Activated effector memory CD4-positive, alpha-beta T cell treated with anti-CD3 and anti-CD28 coated beads, Interleukin-2, amount 50 U/mL, for 16 hours (primary cell): ENCODE results near the gene CMTM8.
"Not testable (repeated sequence)": the region's sequence is repeated elsewhere in the genome, so short reads cannot be mapped to it uniquely, and the experiment has no call there.

ENCODE experiments used
- DNase-seq: peaks from one replicate; pipeline ENCODE4 v3.0.0-alpha.2; 2020

Gene CMTM8

DNA sequence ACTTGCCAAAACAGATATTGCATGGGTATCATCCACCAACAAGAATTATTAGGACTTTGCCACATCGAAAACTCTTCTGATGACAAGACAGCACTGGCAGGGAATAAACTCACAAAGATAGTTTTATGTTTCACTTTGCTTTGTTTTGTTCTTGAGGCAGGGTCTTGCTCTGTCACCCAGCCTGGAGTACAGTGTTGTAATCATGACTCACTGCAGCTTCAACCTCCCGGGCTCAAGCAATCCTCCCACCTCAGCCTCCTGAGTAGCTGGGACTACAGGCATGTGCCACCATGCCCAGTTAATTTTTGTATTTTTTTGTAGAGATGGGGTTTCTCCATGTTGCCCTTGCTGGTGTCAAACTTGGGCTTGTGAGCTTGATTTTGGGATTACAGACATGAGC, 151.1 kb downstream of the CMTM8 start:
- not testable (repeated sequence) for DNase-seq

DNA sequence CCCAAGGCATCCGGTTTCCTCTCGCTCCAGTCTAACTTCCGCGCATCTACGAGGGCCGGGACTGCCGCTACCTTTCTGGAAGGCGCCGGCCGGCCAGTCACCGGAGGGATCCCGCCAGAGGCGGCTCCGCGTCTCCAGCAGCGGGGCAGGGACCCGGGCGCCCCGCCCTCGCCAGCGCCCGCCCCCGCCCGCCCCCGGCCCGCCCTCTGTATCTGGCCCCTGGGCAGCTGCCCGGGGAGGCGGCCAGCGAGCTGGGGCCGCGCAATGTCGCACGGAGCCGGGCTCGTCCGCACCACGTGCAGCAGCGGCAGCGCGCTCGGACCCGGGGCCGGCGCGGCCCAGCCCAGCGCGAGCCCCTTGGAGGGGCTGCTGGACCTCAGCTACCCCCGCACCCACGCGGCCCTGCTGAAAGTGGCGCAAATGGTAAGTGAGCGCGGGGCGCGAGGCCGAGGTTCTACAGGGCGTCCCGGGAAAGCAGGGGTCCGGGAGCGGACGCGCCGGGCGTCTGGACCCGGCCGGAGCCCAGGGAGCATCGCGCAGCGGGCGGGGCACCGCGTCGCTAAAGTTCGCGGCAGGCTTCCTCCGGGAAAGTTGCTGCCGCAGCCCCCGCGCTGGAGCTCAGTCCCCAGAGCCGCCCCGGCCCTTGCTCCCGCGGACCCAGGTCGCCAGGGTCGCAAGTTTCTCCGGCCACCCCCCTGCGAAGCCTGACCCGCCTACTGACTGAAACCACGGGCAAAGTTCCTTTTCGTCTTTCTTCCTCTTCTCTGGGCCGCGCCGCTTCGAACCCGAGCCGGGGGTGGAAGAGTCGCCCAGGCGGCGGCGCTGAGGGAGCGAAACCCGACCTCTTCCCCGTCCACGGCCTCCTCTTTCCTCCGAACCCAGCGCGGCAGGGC, 153.4 kb downstream of the CMTM8 start, which contains the start of gene CMTM7:
Gene CMTM7, plus strand, starts transcription at position 211 of the 893 bp plus-strand sequence. Its CDS starts 54 bp downstream, at position 265.
- peak; percentile 87 for DNase-seq

DNA sequence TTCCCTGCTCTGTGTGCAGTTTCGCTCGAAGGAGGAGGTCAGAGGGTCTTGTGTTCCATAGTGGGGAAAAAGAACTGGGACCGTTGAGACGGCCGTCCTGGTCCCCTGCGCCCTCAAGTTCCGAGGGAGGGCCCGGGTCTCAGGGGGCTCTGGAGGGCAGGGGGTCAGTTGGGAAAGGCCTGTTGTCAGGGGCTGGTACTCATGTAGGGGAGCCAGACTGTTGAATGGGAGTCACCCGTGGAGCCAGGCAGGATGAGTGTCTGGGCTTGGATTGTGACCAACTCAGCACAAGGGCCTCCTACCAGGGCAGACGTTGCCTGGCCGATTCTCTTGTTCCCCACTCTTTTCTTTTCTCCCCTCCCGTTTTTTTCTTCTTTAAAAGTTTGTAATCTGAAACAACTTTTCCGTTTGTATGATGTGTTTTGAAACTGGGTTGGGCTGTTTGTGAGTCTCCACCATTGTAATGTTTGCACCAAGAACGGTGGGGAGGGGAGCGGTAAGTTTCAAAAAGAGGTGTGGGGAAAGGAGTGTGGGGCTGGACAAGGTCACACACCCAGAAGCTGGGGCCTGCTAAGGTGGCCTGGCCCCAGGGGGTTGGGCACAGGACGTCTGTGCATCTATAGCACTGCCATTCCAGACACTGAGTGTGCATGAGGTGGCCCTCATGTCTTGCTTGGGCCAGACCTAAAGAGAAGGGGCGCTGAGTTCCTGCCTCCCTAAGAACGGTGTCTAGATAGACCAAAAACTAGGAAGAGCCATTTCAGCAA, 154.2 kb downstream of the CMTM8 start:
- DNase-seq = peak; percentile 73

DNA sequence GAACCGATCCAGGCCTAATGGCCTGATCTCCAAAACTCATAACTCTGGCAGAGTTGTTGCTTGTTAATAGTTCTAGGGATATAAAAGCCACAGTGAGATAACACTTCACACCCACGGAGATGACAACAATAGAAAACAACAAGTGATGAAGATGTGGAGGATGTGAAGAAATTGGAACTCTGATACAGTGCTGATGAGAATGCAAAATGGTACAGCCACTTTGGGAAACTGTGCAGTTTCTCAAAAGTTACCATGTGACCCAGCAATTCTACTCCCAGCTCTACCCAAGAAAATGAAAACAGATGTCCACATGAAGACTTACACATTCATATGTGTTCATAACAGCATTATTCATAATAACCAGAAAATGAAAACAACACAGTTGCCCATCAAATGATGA, 157.0 kb downstream of the CMTM8 start:
- no peak for DNase-seq

DNA sequence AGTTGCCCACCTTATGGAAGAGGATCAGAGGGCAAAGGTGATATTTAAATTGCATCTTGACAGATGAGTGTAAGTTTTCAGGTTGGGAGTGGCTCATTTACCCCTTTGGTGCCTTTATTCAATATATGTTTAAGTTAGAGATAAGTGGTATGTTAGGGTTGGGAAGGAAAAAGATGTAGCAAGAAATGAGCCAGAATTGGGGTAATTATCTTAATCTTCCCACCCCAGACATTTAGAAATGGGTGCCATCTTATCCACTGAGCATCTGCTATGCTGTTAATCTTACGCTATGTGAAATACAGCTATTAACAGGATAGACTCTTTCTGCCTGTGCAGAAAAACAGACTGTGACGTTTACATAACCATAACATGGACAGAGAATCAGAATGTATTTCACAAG, 159.5 kb downstream of the CMTM8 start:
- DNase-seq = no peak

DNA sequence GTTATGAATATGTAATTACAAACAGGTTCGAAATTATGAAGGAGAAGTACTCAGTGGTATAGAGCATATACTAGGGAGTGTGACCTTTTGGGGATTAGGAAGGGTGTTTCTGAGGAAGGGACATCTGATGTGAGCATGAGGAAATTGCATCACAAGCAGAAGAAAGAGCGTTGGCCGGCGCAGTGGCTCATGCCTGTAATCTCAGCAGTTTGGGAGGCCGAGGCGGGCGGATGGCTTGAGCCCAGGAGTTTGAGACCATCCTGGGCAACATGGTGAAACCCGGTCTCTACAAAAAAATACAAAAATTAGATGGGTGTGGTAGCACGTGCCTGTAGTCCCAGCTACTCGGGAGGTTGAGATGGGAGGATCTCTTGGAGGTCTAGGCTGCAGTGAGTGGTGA, 160.1 kb downstream of the CMTM8 start:
- DNase-seq = no peak

DNA sequence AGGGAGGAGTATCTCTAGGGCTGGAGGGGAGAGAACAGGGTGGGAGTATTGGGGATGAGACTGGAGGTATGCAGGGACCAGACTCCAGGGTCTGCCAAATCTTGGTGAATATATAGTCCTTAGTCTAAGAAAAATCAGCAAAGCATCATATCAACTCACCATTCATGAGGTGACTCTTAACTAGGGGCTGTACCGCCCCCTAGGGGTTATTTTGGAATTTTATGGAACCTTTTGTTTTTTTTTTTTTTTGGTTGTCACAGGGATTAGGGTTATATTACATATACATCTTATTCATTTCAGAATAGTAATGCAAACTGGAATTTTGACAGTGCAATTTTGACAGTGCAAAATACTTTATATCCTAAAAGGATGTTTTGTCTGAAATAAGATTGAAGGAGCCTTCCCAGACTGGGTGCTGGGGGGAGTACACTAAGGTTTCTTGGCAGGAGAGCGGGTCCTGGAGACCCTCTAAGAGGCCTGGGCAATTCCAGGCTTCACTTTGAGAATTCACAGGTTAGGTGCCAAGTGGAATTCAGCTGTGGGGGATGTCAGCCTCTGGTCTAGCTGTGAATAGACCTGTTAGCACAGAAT, 160.6 kb downstream of the CMTM8 start:
- no peak for DNase-seq

DNA sequence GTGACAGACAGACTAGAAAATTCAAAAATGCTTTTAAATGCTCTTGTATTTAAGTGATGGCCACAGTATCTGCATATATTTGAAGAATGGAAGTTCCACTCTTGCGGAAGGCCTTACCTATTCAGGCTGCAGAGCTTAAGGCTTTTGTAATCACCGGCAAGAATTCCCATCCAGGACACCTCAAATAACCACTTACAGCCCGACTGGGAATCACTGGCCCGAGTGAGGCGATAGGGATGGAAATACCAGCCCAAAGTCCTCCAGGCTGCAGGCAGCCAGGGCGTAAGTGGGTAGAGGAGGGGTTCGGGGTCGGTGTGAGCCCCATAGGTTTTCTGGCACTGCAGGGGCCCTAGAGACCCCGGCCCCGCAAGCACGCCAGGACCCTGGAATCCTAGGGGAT, 162.6 kb downstream of the CMTM8 start:
- DNase-seq = no peak

DNA sequence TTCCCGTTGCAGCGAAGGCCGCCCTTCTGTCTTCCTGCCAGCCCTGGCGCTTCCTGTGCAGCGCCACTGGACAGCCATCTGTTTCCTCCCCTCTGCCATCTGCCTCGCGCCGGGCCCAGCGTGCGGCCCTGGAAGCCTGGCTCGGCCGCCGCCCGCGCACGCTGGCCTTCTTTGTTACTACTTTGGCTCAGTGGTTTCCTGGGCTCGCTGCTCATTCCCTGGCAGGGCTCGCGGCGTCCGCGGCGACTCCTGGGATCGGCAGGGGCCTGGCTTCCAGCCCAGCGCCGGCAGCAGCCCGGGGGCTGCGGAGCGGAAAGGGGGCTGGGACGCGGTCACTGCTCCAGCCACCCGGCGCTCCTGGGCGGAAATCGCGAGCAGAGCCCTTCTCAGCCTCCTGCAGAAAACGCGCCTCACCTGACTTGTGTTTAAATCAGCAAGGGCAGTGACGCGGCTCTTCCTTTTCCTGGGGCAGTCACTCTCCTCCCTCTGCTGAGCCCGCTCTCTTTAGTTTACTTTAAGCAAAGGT, 163.1 kb downstream of the CMTM8 start:
- DNase-seq = peak; percentile 84

DNA sequence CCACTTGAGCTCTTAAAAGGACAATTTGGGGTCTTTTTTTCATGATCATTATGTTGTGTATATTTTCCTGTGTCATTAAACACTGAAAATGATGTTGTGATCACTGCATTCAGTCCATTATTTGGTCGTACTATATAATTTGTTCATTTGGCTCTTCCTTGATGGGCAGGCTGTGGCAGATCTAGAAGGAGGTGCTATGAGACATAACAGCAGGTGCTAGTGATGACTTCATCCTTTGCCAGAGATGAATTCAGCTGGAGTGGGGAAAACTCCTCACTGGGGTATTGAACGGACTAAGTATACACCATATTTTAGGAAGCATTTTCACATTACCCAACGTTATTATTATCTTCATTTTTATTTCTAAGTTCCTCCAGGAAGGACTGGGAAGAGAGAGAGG, 165.2 kb downstream of the CMTM8 start:
- no peak for DNase-seq

DNA sequence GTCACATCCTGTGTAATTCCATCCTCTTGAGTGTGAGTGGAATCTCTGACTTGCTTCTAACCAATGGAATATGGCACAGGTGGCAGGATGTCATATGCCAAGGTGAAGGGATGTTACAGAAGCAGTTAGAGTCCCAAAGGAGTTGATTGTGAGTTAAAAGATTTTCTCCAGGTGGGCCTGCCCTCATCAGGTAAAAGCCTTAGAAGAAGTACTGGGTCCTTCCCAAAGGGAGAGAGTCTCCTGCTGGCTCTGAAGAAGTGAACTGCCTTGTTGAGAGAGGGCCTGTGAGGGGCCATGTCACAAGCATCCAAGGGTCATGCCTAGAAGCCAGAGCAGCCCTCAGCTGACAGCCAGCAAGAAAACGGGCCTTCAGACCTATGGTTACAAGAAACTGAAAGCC, 166.2 kb downstream of the CMTM8 start:
- no peak for DNase-seq

DNA sequence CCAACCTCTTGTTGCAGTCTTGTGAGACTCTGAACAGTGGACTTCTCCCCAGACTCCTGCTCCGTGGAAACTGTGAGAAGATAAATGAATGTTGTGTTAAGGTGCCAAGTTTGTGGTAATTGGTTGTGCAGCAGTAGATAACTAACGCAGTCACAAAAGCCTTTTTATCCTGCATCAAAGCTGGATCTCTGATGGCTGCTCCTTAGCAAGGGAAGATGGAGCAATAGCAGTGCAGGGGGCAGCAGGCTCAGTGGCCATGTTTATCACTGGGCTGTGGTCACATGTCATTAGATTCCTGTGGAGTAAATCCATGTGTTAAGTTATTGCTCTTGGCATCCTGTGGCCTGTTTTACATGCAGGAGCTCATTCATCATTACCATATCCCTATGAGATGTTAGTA, 166.7 kb downstream of the CMTM8 start:
- no peak for DNase-seq

DNA sequence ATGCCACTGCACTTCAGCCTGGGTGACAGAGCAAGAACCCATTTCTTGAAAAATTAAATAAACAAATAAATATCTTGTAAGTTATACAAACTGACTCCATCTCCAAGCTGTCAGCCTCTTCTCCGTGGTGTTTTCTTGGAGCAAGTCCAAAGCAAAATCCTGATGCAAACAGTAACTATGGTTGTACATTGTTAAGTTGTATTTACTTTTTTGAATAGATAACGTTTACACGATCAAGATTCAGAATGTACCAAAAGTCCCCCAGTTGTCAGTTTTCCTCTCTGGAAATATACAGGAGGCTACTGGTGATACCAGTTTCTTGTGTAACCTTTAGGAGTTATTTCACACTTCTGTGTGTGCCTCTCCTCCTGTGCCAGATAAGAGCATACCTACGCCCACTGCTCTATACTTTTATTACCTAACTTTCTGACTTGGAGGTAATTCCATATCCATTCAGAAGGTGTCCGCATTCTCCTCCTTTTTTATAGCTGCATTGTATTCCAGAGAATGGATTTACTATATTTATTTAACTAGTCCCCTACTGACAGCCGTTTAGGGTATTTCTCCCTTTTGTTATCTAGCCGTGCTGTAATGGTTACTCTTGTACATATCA, 167.3 kb downstream of the CMTM8 start:
- no peak for DNase-seq

DNA sequence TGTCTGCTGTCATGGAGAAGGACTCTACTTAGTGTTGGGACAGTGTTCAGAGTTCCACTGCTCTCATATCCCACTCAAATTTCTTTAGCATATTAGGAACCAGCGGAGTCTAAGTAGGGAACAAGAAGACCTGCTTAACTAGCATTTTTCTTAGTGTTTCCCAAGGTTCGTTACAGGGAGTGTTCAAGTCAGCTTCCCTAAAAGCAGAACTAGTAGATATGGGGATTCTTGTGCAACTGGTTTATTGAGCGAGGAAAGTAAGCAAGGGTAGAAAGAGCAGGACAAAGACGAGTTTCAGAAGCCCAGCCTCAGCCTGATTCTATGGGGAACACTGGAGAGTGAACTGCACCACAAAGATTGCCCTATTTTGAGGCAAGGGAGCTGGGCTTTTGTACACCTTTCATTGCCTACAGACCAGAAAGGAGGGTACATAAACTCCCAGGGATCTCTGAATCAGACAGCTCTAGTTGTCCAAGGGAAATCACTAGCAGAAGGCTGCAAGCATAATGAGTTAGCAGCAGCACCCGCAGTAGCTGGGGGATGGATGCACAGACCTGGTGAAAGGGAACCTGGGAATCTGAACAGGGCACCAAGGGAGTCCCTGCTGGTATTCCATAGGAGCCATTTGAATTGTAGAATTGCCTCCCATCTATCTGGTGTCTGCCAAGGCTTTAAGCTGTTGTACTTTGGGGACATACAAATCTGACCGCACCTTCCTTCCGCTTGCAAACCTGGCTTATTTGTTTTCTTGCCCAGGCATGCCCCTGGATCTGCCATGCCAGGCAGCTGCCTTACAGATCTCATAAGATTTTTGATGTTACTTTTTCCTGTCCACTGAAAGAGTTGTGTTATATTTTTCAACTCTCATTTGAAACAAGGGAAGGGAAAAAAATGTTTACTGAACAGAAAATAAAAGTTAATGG, 168.3 kb downstream of the CMTM8 start:
- DNase-seq = no peak

DNA sequence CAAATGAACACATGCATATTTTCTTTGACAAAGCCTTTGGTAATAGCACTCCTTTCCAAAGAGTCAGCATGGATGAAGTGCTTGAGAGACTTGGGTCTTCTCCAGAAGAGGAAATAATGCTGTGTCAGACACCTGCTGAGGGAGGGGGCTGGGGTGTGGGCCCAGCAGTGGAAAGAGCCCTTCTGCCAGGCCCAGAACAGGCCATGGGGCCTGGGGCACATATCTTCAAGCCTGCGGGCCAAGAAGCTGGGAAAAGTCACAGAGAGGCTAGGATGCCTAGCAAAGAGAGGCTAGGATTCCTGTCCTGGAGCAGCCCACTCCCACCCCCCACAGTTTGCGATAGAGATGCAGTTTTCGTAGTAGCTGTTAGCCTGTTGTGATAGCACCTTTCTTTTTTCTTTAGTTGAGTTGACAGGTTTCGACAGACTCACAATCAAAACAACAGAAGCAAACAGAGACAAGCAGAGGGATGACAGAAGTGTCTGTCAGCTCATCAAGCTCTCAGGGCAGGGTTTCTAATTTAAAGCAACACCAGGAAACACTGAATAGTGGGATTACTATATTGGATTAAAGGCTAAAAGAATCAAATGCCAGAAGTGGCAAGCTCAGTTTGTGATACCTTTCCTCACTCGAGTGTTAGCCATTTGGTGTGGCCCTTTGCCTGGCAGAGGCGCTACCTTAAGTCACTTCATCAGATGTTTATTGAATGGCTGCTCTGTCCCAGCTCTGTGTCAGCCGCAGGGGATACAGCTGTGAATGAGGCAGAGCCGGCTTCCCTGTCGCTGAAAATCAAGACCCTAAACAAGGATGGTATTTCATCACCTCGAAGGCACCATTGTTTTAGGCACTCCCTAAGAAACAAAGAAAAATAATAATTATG, 172.1 kb downstream of the CMTM8 start:
- DNase-seq = no peak

DNA sequence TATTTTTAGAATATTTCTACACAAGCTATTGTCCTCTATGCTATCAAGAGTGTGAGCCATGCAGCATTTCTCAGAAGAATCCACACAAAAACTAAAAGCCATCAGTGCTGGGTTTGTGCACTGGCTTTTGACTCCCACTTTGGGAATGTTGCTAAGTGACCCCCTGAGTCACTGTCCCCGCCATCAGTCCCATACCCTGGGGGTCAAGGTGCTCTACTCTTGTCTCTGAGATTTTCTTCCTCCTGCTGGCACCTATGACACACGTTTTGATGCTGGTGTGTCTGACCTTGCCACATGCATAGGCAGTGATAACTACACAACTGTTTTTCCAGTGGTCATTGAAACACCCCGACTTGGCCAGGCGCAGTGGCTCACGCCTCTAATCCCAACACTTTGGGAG, 173.0 kb downstream of the CMTM8 start:
- DNase-seq = no peak

DNA sequence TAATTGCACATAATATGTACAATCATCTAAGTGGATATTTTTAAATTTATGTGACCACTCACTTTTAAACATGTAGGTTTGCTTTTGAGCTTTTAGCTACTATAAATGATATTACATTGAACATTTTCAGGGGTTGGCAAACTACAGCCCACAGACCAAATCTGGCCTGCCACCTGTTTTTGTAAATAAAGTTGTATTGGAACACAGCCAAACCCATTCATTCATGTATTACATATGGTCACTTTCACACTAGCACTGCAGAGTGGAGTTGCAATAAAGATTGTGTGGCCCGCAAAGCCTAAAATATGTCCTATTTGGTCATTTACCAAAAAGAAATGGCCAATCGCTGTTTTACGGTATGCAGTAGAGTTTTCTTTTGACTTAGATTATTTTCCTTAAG, 174.4 kb downstream of the CMTM8 start:
- no peak for DNase-seq

DNA sequence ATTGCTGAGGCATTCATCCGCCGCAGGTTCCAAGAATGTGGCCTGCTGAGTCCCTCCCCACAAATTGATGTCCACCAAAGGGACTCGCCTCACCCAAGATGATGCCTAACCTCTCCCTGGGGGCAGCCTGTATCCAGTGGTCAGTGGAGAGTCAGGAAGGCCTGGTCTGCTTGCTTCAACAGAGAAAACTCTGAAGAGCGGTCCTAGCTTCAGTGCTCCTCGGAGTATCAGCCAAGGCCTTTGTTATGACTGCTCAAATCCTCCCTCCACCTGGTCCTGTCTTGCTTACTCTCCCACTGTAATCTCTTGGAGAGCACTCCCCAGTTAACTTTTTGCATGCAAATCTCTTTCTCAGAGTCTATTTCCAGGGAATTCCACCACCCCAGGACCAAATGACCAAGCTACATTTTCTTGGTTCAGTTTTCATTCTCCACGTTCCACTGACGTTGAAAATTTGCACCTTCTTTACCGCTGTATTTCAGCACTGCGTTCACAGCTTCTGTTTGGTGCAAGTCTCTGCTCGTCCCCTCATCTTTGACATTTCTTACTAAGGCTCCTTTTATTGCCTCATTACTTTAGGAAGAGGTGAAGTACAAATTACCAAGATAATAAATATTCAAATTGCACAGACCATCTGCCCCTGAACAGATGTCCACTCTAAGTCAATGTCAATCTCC, 175.5 kb downstream of the CMTM8 start:
- DNase-seq = no peak

DNA sequence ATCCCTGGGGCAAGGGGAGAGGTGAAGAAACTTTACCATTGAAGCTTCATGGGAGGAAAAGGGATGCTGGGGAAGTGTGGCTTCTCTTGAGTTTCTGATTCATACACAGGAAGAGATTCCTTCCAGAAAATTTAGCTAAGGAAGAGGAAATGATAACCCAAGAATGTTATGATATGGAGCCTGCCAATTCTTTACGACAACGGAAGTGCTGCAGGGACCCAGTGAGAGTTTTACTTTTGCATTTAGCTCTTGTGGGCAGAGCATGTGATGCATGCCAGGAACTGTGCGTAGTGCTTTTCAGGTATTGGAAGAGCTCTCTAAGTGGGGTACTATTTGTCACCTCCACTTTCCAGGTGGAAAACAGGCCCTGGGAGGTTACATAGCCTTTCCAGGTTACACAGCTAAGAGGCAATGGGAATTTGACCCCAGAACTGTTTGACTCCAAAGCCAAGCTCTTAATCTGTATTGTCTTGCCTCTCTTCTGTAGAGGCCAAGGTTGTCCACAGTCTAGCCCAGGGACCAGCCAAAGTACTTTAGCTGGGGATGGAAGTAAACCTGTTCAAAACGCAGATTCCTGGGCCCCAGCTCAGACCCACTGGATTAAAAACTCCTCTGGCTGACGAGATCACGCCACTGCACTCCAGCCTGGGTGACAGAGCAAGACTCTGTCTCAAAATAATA, 176.2 kb downstream of the CMTM8 start:
- peak; percentile 75 for DNase-seq

DNA sequence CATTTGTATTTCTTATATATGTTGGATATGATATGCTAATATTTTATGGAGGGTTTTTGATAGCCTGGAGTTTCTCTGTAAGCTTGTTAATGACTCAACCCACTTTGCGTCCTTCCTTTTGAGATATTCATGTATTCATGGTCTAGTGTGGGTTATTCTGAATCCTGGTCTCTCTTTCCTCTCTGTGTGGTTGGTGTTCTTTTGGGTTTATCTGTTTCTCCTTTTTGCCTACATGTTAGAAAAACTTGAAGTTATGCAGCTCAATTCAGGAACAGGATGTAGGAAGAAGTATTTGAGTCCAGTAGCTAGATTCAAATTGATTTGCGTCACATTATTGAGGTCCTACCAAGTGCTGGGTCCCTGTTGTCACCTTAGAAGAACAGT, 181.3 kb downstream of the CMTM8 start:
- no peak for DNase-seq
